GM18868 (cell line): ENCODE data around the gene CLEC16A.

ENCODE experiments used
- ATAC-seq: cut with Tn5 transposase; IDR thresholded peaks from one replicate; pipeline ENCODE4 v1.9.1; 2021; ENCODE audit warnings: mild to moderate bottlenecking, moderate library complexity; ENCODE audit not compliant: unreplicated experiment

Gene CLEC16A

GRCh38 chr16:11109566-11109965 is 165.2 kb downstream of the CLEC16A start:
- no peak for ATAC-seq

DNA sequence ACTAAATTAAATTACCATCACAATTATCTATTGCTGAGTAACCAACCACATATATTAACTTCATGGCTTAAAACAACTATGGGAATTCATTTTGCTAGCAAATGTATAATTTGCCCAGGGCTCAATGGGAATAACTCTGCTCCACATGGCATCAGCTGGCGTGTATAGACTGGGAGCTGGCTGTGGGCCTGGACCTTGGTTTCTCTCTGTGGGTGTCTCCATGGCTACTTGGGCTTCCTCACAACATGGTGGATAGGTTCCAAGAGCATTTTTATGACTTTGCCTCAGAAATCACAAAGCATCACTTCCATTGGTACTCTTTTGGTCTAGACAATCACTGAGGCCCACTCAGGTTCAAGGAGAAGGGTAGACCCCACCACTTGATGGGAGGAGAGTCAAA is 166.8 kb downstream of the CLEC16A start:
- no peak for ATAC-seq

DNA sequence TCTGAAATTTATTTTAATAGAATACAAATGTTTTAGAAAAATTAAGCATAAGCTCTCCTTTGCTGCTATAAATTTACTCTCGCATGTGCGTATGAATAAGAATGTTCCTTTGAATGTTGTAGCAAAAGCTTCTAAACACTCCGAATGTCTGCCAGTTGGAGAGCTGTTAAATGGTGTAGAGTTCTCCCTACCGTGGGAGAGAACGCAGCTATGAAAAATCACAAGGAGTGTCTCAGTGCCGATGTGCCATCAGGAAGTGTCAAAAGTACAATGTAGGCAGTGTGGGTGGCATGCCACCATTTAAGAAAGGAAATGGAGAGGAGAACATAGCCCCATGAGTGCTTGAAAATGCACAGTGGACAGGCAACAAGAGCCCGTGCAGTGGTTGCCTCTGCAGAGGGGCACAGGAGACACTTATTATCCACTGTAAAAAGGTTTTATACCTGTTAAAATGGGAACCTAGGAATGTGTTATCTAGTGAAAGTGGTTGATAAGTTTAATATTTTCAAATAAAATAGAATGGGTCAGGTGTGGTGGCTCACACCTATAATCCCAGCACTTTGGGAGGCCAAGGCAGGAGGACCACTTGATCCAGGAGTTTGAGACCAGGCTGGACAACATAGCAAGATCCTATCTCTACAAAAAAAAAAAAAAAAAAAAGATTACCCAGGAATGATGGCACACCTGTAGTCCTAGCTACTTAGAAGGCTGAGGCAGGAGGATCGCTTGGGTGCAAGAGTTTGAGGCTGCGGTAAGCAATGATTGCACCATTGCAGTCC is 167.7 kb downstream of the CLEC16A start:
- ATAC-seq, result no peak

DNA sequence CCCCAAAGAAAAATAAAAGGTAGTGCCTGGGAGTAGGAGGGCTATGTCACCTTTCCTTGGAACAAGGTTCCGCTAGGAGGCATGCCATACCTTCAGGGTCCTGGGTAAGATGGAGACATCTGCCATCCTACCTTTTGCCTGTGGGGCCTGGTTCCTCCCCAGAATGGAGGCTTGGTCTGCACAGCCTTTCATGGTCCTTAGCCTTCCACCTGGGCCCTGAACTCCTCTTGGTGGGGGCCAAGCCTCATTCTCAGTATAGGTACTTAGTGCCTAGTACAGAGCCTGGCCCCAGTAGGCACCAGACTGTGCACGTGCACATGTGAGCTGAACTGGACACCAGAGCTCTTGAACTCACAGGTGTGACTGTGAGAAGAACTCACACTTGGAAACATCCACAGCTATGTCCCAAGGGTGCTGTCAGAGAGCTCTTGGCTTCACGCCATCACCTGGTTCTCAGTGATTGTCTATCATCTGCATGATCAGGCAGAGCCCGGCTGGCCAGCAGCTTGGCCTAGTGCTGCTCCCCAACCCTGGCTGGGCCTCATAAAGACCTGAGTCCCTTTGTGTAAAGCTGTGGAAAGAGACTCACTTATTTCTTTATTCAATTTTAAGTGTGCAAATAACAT is 168.5 kb downstream of the CLEC16A start:
- no peak for ATAC-seq

DNA sequence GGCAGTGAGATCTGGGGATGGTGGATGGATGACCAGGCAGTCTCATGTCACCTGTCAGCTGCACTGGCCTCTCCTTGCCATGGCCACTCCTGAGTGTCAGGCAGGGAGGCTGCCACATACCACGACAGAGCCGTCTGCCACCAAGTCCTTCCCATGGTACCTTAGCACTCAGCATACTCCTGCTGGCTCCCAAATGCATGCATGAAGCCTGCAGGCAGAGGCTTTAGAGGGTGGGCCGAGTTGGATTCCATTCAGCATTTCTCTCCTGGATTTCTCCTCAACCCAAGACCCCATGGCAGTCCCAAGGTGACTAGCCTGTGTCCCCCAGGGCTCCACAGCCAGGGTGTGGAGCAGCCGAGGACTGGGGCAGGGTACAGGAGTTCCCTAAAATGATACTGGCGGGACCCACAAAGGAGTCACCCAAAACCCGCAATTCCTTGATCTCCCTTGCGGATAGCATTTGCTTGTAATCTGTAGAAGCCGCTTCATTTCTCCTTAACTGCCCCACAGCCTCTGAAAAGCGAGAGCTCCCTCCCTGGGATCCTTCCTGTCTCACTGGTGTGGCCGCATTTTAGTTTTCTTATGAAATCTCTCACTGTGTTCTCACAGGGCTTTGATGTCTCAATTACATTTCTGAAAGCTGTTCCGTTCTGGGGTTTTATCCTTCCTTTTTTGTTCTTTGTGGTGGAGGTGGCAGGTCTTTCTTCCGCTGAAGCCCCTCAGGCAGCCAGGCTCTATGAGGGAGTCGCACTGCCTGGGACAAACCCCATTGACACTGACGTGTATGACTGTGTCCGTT is 170.2 kb downstream of the CLEC16A start:
- no peak for ATAC-seq

GRCh38 chr16:11117576-11118211 is 173.3 kb downstream of the CLEC16A start:
- peak; percentile 41 for ATAC-seq

- no peak for ATAC-seq
Observed at GRCh38 chr16:11118479-11118878, 174.1 kb downstream of the CLEC16A start.

DNA sequence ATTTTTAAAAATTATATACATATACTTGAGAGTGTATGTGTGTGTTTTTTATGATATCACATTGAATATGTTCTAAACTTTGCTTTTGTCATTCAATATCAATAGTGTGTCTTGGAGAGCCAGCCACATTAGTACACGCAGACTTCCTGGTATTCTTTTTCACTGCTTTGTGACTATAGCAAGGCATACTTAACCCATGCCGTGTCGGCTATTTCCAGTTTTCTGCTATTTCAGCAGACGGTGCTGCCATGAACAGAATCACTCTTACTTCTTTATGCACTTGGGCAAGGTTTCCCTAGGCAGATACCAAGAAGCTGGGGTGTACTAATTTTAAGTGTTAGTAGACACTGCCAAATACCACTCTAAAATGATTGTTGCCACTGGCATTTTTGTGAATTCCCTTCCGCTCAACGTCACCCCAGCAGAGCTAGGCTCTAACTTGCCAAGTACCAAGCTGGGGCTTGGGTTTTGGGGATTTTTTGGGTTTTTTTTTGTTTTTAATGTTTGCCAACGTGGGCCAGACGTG is 176.8 kb downstream of the CLEC16A start:
- no peak for ATAC-seq

DNA sequence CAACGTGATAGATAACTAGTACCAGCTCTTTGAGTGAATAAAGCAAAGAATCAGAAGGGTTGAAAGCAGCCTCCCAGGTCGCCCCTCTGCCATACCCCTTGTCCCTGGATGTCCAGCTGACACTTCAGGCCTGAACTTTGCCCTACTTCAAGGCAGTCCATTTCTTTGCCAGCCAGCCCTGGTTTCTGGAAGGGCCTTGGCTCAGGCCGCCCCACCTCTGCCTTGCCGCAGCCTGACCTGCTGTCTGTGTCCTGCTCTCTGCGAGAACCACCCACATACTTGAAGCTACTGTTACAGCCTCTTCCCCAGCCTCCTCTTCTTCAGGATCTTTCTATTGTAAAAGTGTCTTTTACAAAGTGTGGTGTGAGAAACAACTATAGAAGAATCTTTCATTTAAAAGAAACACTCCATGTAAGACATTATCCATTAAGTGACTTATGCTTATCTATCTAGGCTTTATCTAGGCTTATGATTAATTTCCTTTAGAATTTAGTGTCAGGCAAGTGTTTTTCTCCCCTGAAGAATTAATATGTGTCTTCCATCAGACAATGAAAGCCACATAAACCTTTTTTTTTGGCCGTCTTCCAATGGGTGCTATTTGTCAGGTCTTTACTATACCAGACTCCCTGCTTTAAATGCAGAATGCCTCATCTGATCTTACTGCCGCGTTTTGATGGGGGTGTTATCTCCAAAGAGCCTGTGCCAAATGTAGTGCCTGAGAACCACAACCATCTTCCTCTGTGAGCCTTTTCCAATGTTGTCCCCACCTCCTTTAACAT is 177.7 kb downstream of the CLEC16A start:
- ATAC-seq, result no peak

- ATAC-seq, result no peak
Observed at GRCh38 chr16:11123666-11124065, 179.3 kb downstream of the CLEC16A start.

GRCh38 chr16:11125936-11126335 is 181.6 kb downstream of the CLEC16A start:
- ATAC-seq, result no peak

DNA sequence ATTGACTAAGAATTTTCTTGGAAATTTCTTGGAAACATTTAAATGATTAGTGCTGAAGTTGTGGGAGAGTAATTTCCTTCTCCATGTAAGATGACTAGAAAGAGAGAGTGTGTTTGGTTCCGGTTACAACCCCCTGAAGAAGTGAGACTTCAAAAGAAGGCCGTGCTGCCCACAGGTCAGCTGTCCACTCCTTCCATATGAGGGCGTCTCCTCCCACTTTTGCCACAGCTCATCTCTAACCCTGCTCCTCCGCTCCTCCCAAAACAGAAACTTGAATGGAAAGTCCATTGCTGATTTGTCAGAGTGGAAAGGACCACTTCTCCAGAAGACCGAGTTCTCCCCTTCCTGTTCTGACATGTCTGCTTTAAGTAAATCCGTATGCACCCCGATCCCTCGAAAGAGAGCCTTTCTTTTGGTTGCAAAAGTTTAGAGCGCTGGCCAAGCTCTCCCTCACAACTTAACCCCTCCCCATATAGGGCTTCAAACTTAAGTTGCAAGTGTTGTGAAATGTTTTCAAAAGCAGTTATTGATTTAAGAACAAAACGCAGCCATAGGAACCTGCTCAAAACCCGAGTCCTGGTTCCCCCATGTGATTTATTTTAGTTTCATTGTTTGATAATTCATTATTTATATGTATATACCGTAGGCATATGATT is 182.2 kb downstream of the CLEC16A start:
- no peak for ATAC-seq

- no peak for ATAC-seq
Observed at GRCh38 chr16:11127610-11128195, 183.3 kb downstream of the CLEC16A start.

- ATAC-seq, result no peak
Observed at GRCh38 chr16:11128211-11129141, 184.1 kb downstream of the CLEC16A start.

GRCh38 chr16:11129378-11129781 is 185.0 kb downstream of the CLEC16A start:
- ATAC-seq, result no peak

DNA sequence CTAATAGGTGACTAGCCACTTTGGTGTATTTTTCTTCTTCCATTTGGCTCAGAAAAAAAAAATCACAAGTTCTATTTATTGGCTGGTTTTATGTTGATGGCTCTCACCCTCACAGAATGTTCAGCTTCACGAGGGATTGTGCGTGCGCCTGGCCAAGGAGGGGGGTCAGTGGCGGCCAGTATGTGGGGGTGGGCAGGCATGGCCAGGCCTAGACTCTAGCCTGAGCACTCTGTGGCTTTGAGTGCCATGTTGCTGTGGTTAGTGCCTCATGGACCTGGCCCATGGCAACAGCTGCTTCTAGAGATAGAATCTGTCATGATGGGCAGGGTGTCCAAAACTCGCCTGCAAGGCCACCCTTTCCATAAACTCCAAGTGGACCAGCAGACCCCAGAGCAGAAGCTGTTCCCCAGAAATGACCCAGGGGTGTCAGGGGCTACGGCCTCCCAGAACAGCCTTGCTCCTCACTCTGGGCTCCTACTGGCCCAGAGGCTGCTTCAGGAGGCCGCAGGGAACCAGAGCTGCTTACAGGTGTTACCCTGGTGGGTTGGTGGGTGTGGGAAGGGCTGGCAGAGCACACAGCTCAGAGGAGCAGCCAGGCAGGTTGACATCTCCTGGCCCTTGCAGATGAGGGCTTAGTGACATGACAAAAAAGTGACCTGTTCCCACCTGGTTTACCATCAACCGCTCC is 186.8 kb downstream of the CLEC16A start:
- ATAC-seq, result no peak

GRCh38 chr16:11131706-11132105 is 187.3 kb downstream of the CLEC16A start:
- ATAC-seq, result no peak
